SK-N-SH treated with all-trans-retinoic acid at 6 μM for 48 hours (cell line): ENCODE measurements around the gene SEPTIN1.

Experiments used
- ATAC-seq: fragments of 200-7000 bp; cut with Tn5 transposase; 3 replicates; pipeline ENCODE4 v1.9.1; 2020; ENCODE audit warnings: mild to moderate bottlenecking, moderate library complexity
- ARNTL ChIP-seq: fragments of 450-650 bp; formaldehyde crosslinking; IDR thresholded peaks from 2 replicates; pipeline ENCODE4 v1.5.0; 2020; ENCODE audit warnings: low read depth, mild to moderate bottlenecking, moderate library complexity, borderline replicate concordance
- BACH2 ChIP-seq: fragments of 250-450 bp; sonication (Bioruptor Pico); IDR thresholded peaks from 2 replicates; pipeline ENCODE4 v1.9.0; 2021; ENCODE audit warnings: mild to moderate bottlenecking, borderline replicate concordance
- CREB5 ChIP-seq: fragments of 250-450 bp; sonication (Bioruptor Pico); IDR thresholded peaks from 2 replicates; pipeline ENCODE4 v1.5.1; 2020; ENCODE audit warnings: low read depth, mild to moderate bottlenecking, moderate library complexity
- CSRNP3 ChIP-seq: fragments of 250-450 bp; sonication (Bioruptor Pico); IDR thresholded peaks from 2 replicates; pipeline ENCODE4 v1.5.1; 2021; ENCODE audit warnings: mild to moderate bottlenecking, moderate library complexity
- ESRRG ChIP-seq: fragments of 250-450 bp; sonication (Bioruptor Pico); IDR thresholded peaks from 2 replicates; pipeline ENCODE4 v1.6.1; 2021; ENCODE audit warnings: mild to moderate bottlenecking
- GLIS3 ChIP-seq: fragments of 250-450 bp; sonication (Bioruptor Pico); IDR thresholded peaks from 2 replicates; pipeline ENCODE4 v1.5.0; 2020; ENCODE audit warnings: mild to moderate bottlenecking, moderate library complexity
- ISL1 ChIP-seq: fragments of 250-450 bp; sonication (Bioruptor Pico); IDR thresholded peaks from 2 replicates; pipeline ENCODE4 v2.1.2; 2022; ENCODE audit warnings: mild to moderate bottlenecking, moderate library complexity
- OSR1 ChIP-seq: fragments of 250-450 bp; sonication (Bioruptor Pico); IDR thresholded peaks from 2 replicates; pipeline ENCODE4 v1.8.0; 2022; ENCODE audit warnings: moderate library complexity, mild to moderate bottlenecking, inconsistent platforms
- PATZ1 ChIP-seq: fragments of 250-450 bp; sonication (Bioruptor Pico); IDR thresholded peaks from 2 replicates; pipeline ENCODE4 v1.8.0; 2020; ENCODE audit warnings: mild to moderate bottlenecking, moderate library complexity, borderline replicate concordance
- POU6F1 ChIP-seq: fragments of 250-450 bp; sonication (Bioruptor Pico); IDR thresholded peaks from 2 replicates; pipeline ENCODE4 v1.8.0; 2021; ENCODE audit warnings: low read depth, mild to moderate bottlenecking, moderate library complexity, borderline replicate concordance
- PPARA ChIP-seq: fragments of 250-450 bp; sonication (Bioruptor Pico); IDR thresholded peaks from 2 replicates; pipeline ENCODE4 v1.5.0; 2020; ENCODE audit warnings: mild to moderate bottlenecking, borderline replicate concordance
- RARB ChIP-seq: fragments of 250-450 bp; sonication (Bioruptor Pico); IDR thresholded peaks from 2 replicates; pipeline ENCODE4 v1.8.0; 2021; ENCODE audit warnings: mild to moderate bottlenecking, moderate library complexity
- TCF4 ChIP-seq: fragments of 250-450 bp; sonication (Bioruptor Pico); IDR thresholded peaks from 2 replicates; pipeline ENCODE4 v1.8.0; 2021; ENCODE audit warnings: mild to moderate bottlenecking, moderate library complexity, borderline replicate concordance
- TOX ChIP-seq: fragments of 250-450 bp; sonication (Bioruptor Pico); IDR thresholded peaks from 2 replicates; pipeline ENCODE4 v1.8.0; 2021; ENCODE audit warnings: mild to moderate bottlenecking, moderate library complexity, borderline replicate concordance
- TSHZ2 ChIP-seq: fragments of 250-450 bp; sonication (Bioruptor Pico); IDR thresholded peaks from 2 replicates; pipeline ENCODE4 v1.5.0; 2020; ENCODE audit warnings: mild to moderate bottlenecking, moderate library complexity
- ZC3H10 ChIP-seq: fragments of 250-450 bp; sonication (Bioruptor Pico); IDR thresholded peaks from 2 replicates; pipeline ENCODE4 v1.5.1; 2021; ENCODE audit warnings: mild to moderate bottlenecking, moderate library complexity
- ZFP3 ChIP-seq: fragments of 250-450 bp; sonication (Bioruptor Pico); IDR thresholded peaks from 2 replicates; pipeline ENCODE4 v1.5.0; 2020; ENCODE audit warnings: mild to moderate bottlenecking, moderate library complexity
- ZFP30 ChIP-seq: fragments of 450-650 bp; formaldehyde crosslinking; IDR thresholded peaks from 2 replicates; pipeline ENCODE4 v1.5.0; 2022; ENCODE audit warnings: mild to moderate bottlenecking, moderate library complexity
- ZNF565 ChIP-seq: fragments of 450-650 bp; formaldehyde crosslinking; conservative IDR thresholded peaks from 2 replicates; pipeline ENCODE4 v1.5.0; 2020; ENCODE audit warnings: low read depth, mild to moderate bottlenecking, moderate library complexity
- ZNF70 ChIP-seq: fragments of 450-650 bp; formaldehyde crosslinking; IDR thresholded peaks from 2 replicates; pipeline ENCODE4 v1.5.0; 2020; ENCODE audit warnings: mild to moderate bottlenecking, moderate library complexity
- ZNF8 ChIP-seq: fragments of 450-650 bp; formaldehyde crosslinking; IDR thresholded peaks from 2 replicates; pipeline ENCODE4 v1.5.0; 2020; ENCODE audit warnings: mild to moderate bottlenecking, moderate library complexity

The SEPTIN1 gene

GRCh38 chr16:30429678-30430427, 47.5 kb upstream of the SEPTIN1 start, which contains the start of gene DCTPP1:
Gene DCTPP1, minus strand, starts transcription at chr16:30430030. Its CDS starts 50 bp downstream, at chr16:30429980.
- ATAC-seq: peak; percentile 99
- no peak for TF ChIP-seq TCF4 (CRISPR knock-in tag)
- TF ChIP-seq ZFP30: no peak
- peak; percentile 68; the same call in 1 of the 2 replicates for TF ChIP-seq ZNF70 (CRISPR knock-in tag)
- no peak for TF ChIP-seq BACH2 (CRISPR knock-in tag)
- 0 out of 2 replicates have a peak, but pooled peaks have one; percentile 31 for TF ChIP-seq POU6F1 (CRISPR knock-in tag)

- TF ChIP-seq PATZ1 (CRISPR knock-in tag) (no peak), GLIS3 (CRISPR knock-in tag) (no peak), BACH2 (CRISPR knock-in tag) (no peak), ZFP30 (no peak), ESRRG (no peak), RARB (CRISPR knock-in tag) (no peak), CREB5 (CRISPR knock-in tag) (no peak), CSRNP3 (CRISPR knock-in tag) (no peak), ZNF565 (CRISPR knock-in tag) (no peak), ZC3H10 (CRISPR knock-in tag) (no peak), ISL1 (CRISPR knock-in tag) (no peak), PPARA (no peak), OSR1 (CRISPR knock-in tag) (no peak), TOX (CRISPR knock-in tag) (no peak), TCF4 (CRISPR knock-in tag) (no peak), ARNTL (CRISPR knock-in tag) (no peak), TSHZ2 (CRISPR knock-in tag) (no peak), ZNF70 (CRISPR knock-in tag) (no peak)
- peak; percentile 16 for ATAC-seq
These were observed 47.0 kb upstream of the SEPTIN1 start for GRCh38 chr16:30429418-30429677.

- no peak for ATAC-seq
- TF ChIP-seq POU6F1 (CRISPR knock-in tag) (no peak), GLIS3 (CRISPR knock-in tag) (no peak), PPARA (no peak), ZC3H10 (CRISPR knock-in tag) (no peak), OSR1 (CRISPR knock-in tag) (no peak), ZNF70 (CRISPR knock-in tag) (no peak), CSRNP3 (CRISPR knock-in tag) (no peak), ESRRG (no peak), ZNF565 (CRISPR knock-in tag) (no peak), ZNF8 (CRISPR knock-in tag) (no peak), ZFP30 (no peak), BACH2 (CRISPR knock-in tag) (no peak), ARNTL (CRISPR knock-in tag) (no peak), ZFP3 (CRISPR knock-in tag) (no peak), PATZ1 (CRISPR knock-in tag) (no peak), RARB (CRISPR knock-in tag) (no peak)
These were observed 45.7 kb upstream of the SEPTIN1 start for GRCh38 chr16:30428055-30428454.
